CD4-positive, alpha-beta T cell (primary cell): ENCODE results near the gene GADL1. TPM values are rescaled to one million over a fixed set of nuclear protein-coding genes. Genes with fewer than 3 reads are reported as not detected.

Experiments used
- ATAC-seq: fragments of 200-7000 bp; cut with Tn5 transposase; one replicate; pipeline ENCODE4 v1.10.0; 2022; ENCODE audit warnings: mild to moderate bottlenecking; ENCODE audit not compliant: poor library complexity
- CTCF ChIA-PET: fragments of 350-600 bp; sonication (Branson Sonifier 250); formaldehyde crosslinking; loops from one replicate; lab custom pipeline; 2021; ENCODE audit warnings: antibody characterized with exemption, inconsistent platforms; lab: Charles Lee
- POLR2A ChIA-PET: fragments of 350-600 bp; sonication (Branson Sonifier 250); formaldehyde crosslinking; loops from one replicate; lab custom pipeline; 2021; ENCODE audit warnings: antibody characterized with exemption, inconsistent platforms; lab: Charles Lee
- DNase-seq, 14 experiments: peaks; one replicate each; pipeline ENCODE4 v3.0.0-alpha.2; 2013 to 2020; ENCODE audit warnings: mixed read lengths in 2 of 14
- H3K27ac ChIP-seq, 2 donors: one replicate each; pipeline versions ENCODE4 v1.5.1 to v1.7.0; 2013; ENCODE audit warnings: low read length in 2 of 2, low read depth in 1 of 2, mild to moderate bottlenecking in 1 of 2
- H3K27me3 ChIP-seq, 2 experiments: 1 replicate in 1 of 2; 2 replicates in 1 of 2; pipeline versions ENCODE4 v1.6.1 to v1.7.0; 2013; ENCODE audit warnings: low read length in 2 of 2, control low read depth in 1 of 2, mild to moderate bottlenecking in 1 of 2, moderate library complexity in 1 of 2; ENCODE audit not compliant: insufficient read depth in 2 of 2, control insufficient read depth in 1 of 2
- H3K36me3 ChIP-seq: one replicate; pipeline ENCODE4 v1.6.1; 2013; ENCODE audit warnings: low read length, control low read depth; ENCODE audit not compliant: insufficient read depth
- H3K4me1 ChIP-seq: one replicate; pipeline ENCODE4 v1.6.1; 2013; ENCODE audit warnings: low read length, control low read depth; ENCODE audit not compliant: insufficient read depth
- H3K4me3 ChIP-seq: one replicate; pipeline ENCODE4 v1.5.1; 2013; ENCODE audit warnings: mild to moderate bottlenecking, low read length, moderate library complexity
- H3K9me3 ChIP-seq, 2 experiments: 1 replicate in 1 of 2; 2 replicates in 1 of 2; pipeline versions ENCODE4 v1.6.1 to v1.7.0; 2013; ENCODE audit warnings: low read length in 2 of 2, mild to moderate bottlenecking in 2 of 2, control low read depth in 1 of 2, moderate library complexity in 1 of 2; ENCODE audit not compliant: control insufficient read depth in 1 of 2, insufficient read depth in 1 of 2
- H3K27ac Mint-ChIP-seq: one replicate; pipeline ENCODE4 v1.8.0; 2020; ENCODE audit warnings: mixed read lengths
- H3K27me3 Mint-ChIP-seq: one replicate; pipeline ENCODE4 v1.8.0; 2021; ENCODE audit warnings: mixed read lengths
- H3K36me3 Mint-ChIP-seq: one replicate; pipeline ENCODE4 v1.8.0; 2021; ENCODE audit warnings: low read depth, mixed read lengths
- H3K4me1 Mint-ChIP-seq: one replicate; pipeline ENCODE4 v1.8.0; 2021; ENCODE audit warnings: low read depth, mixed read lengths
- H3K4me3 Mint-ChIP-seq: one replicate; pipeline ENCODE4 v1.8.0; 2020; ENCODE audit warnings: mild to moderate bottlenecking, mixed read lengths
- H3K9me3 Mint-ChIP-seq: one replicate; pipeline ENCODE4 v1.8.0; 2020; ENCODE audit warnings: mixed read lengths
- CTCF ChIP-seq: fragments of 200-600 bp; IDR thresholded peaks from one replicate; pipeline ENCODE4 v1.8.0; 2022; ENCODE audit warnings: antibody characterized with exemption, mild to moderate bottlenecking
- intact Hi-C, 2 experiments: fragments of 100-400 bp; cut with DNase I in 1 of 2; cut with micrococcal nuclease in 1 of 2; formaldehyde crosslinking; loops; one replicate each; pipeline versions ENCODE4 v1.15.1 to v1.9.0; 2023 to 2025; cut with DNase I, micrococcal nuclease
- total RNA-seq, 174 experiments: library from RNA in 2 of 174; stranded (reverse) in 2 of 174; gene quantifications; one replicate each; pipeline ENCODE4 v1.2.3 and lab custom pipeline; 2021 to 2026

The GADL1 gene
- total RNA-seq, 2 experiments from 2014 or later = not detected

- no peaks in the 10 kb centered on the region for H3K36me3 ChIP-seq
- H3K4me1 ChIP-seq = no peaks in the 10 kb centered on the region
- Mint-ChIP-seq H3K36me3 (no peaks in the 10 kb centered on the region), H3K9me3 (no peaks in the 10 kb centered on the region), H3K4me3 (no peak overlapping the region), H3K27ac (no peak overlapping the region), H3K4me1 (no peaks in the 10 kb centered on the region), H3K27me3 (no peaks in the 10 kb centered on the region)
- no peak for ATAC-seq
- no peaks in the 10 kb centered on the region for H3K9me3 ChIP-seq
- H3K27ac ChIP-seq = no peak overlapping the region
- DNase-seq = no peak
- H3K4me3 ChIP-seq = no peak overlapping the region
- intact Hi-C loops = no loop called here
- TF ChIP-seq CTCF = no peak
- no peaks in the 10 kb centered on the region for H3K27me3 ChIP-seq
- ChIA-PET CTCF (no interaction called here), POLR2A (no interaction called here)
Observed at GRCh38 chr3:30855400-30856292, 38.8 kb downstream of the GADL1 start.

GRCh38 chr3:30852833-30853232 is 41.6 kb downstream of the GADL1 start:
- no peak overlapping the region for H3K4me3 Mint-ChIP-seq
- Histone ChIP-seq H3K4me3 (no peak overlapping the region), H3K27ac (no peak overlapping the region), H3K36me3 (no peaks in the 10 kb centered on the region), H3K9me3 (no peaks in the 10 kb centered on the region), H3K27me3 (no peaks in the 10 kb centered on the region), H3K4me1 (no peaks in the 10 kb centered on the region)
- no peaks in the 10 kb centered on the region for H3K9me3 Mint-ChIP-seq
- ChIA-PET POLR2A (no interaction called here), CTCF (no interaction called here)
- DNase-seq (no peak), ATAC-seq (no peak)
- intact Hi-C loops = no loop called here
- no peak overlapping the region for H3K27ac Mint-ChIP-seq
- no peaks in the 10 kb centered on the region for H3K36me3 Mint-ChIP-seq
- no peak for TF ChIP-seq CTCF
- H3K27me3 Mint-ChIP-seq = no peaks in the 10 kb centered on the region
- no peaks in the 10 kb centered on the region for H3K4me1 Mint-ChIP-seq

GRCh38 chr3:30848087-30848779 is 46.2 kb downstream of the GADL1 start:
- ChIA-PET POLR2A (interaction anchor here (0.6 kb wide), 1 partner anchor 348 kb away, joined by 3 read pairs; no protein-coding TSS in a partner anchor), CTCF (interaction anchor here (1.0 kb wide), 1 partner anchor 10 kb away, joined by 3 read pairs; no protein-coding TSS in a partner anchor)
- Mint-ChIP-seq H3K4me1 (no peaks in the 10 kb centered on the region), H3K27ac (no peak overlapping the region), H3K4me3 (no peak overlapping the region), H3K27me3 (no peaks in the 10 kb centered on the region), H3K9me3 (no peaks in the 10 kb centered on the region), H3K36me3 (no peaks in the 10 kb centered on the region)
- Histone ChIP-seq H3K4me3 (no peak overlapping the region), H3K9me3 (no peaks in the 10 kb centered on the region), H3K4me1 (no peaks in the 10 kb centered on the region), H3K36me3 (no peaks in the 10 kb centered on the region), H3K27me3 (no peaks in the 10 kb centered on the region), H3K27ac (no peak overlapping the region)
- no peak for ATAC-seq
- no peak for TF ChIP-seq CTCF
- intact Hi-C loops = no loop called here
- DNase-seq = no peak
